HepG2 (cell line): Measurements from ENCODE around the gene AKT3. TPM values are rescaled to one million over a fixed set of nuclear protein-coding genes. Genes with fewer than 3 reads are reported as not detected.

Experiments used
- ATAC-seq: fragments of 200-7000 bp; cut with Tn5 transposase; 3 replicates; pipeline ENCODE4 v1.9.1; 2020; ENCODE audit warnings: mild to moderate bottlenecking, moderate library complexity
- BruUV-seq: library from RNA; stranded (reverse); fragments of 400-500 nt; replicated peaks from 2 replicates; lab custom pipeline; 2021; lab: Mats Ljungman, UMichigan
- CTCF ChIA-PET: fragments of 300-600 bp; formaldehyde crosslinking; extraction: SDS; loops from one replicate; lab custom pipeline; 2021; ENCODE audit warnings: low total read pairs, inconsistent platforms, low intra/inter-chr PET ratio; lab: Yijun Ruan, JAX
- POLR2A ChIA-PET: fragments of 350-600 bp; sonication (Branson Sonifier 250); formaldehyde crosslinking; loops from one replicate; lab custom pipeline; 2020; ENCODE audit warnings: antibody characterized with exemption, inconsistent platforms; lab: Yijun Ruan, JAX
- DNase-seq: peaks from one replicate; pipeline ENCODE4 v3.0.0-alpha.2; 2015; ENCODE audit warnings: low spot score
- FAIRE-seq: peaks from 3 replicates; lab custom pipeline; 2011; peaks lifted over from hg19 to GRCh38; lab: Jason Lieb, UNC
- H2AFZ ChIP-seq: one replicate; pipeline ENCODE4 v1.6.1; 2011; ENCODE audit warnings: low read length, inconsistent platforms
- H3K27ac ChIP-seq: fragments of 300-600 bp; 3 replicates; pipeline ENCODE4 v1.8.0; 2011; ENCODE audit warnings: mixed run types, mild to moderate bottlenecking, mixed read lengths, low read length, inconsistent platforms; ENCODE audit not compliant: insufficient read depth; ENCODE audit errors: extremely low read length
- H3K27me3 ChIP-seq, 2 experiments: fragments of 200-600 bp in 1 of 2; 2 replicates in 1 of 2; 3 replicates in 1 of 2; pipeline versions ENCODE4 v1.6.0 to v1.8.0; 2011; ENCODE audit warnings: low read length in 2 of 2, mild to moderate bottlenecking in 2 of 2, moderate library complexity in 2 of 2, inconsistent platforms in 1 of 2; ENCODE audit not compliant: insufficient read depth in 2 of 2, control insufficient read depth in 1 of 2
- H3K36me3 ChIP-seq, 2 experiments: fragments of 200-600 bp in 1 of 2; replicated peaks in 1 of 2; 2 replicates in 1 of 2; 3 replicates in 1 of 2; pipeline versions ENCODE4 v1.5.1 to v1.8.0; 2011; ENCODE audit warnings: low read length in 2 of 2, inconsistent platforms in 1 of 2; ENCODE audit not compliant: insufficient read depth in 2 of 2, control insufficient read depth in 1 of 2
- H3K4me1 ChIP-seq: 2 replicates; pipeline ENCODE4 v1.5.1; 2012; ENCODE audit warnings: low read length, inconsistent platforms; ENCODE audit not compliant: insufficient read depth
- H3K4me2 ChIP-seq: 2 replicates; pipeline ENCODE4 v1.6.0; 2011; ENCODE audit warnings: low read depth, low read length, inconsistent platforms
- H3K4me3 ChIP-seq, 3 experiments: fragments of 200-600 bp in 1 of 3; sonication (generic), shearing (Covaris generic) in 1 of 3; replicated peaks in 1 of 3; 2 replicates each; pipeline ENCODE4 v1.5.1; 2011 to 2016; ENCODE audit warnings: low read length in 3 of 3, inconsistent platforms in 2 of 3, low read depth in 2 of 3, mild to moderate bottlenecking in 2 of 3, control low read depth in 1 of 3, mixed read lengths in 1 of 3; ENCODE audit not compliant: insufficient read depth in 1 of 3
- H3K79me2 ChIP-seq: one replicate; pipeline ENCODE4 v1.6.1; 2011; ENCODE audit warnings: low read length, inconsistent platforms; ENCODE audit not compliant: insufficient read depth
- H3K9ac ChIP-seq: 2 replicates; pipeline ENCODE4 v1.6.0; 2011; ENCODE audit warnings: mild to moderate bottlenecking, low read depth, low read length, inconsistent platforms; ENCODE audit not compliant: insufficient read depth
- H3K9me3 ChIP-seq: 2 replicates; pipeline ENCODE4 v1.5.1; 2012; ENCODE audit warnings: mild to moderate bottlenecking, low read length
- H4K20me1 ChIP-seq: 2 replicates; pipeline ENCODE4 v1.6.0; 2011; ENCODE audit warnings: inconsistent platforms, mild to moderate bottlenecking, low read length, moderate library complexity; ENCODE audit not compliant: insufficient read depth
- ARID2 ChIP-seq: sonication (generic); formaldehyde crosslinking; IDR thresholded peaks from 2 replicates; pipeline ENCODE4 v1.8.1; 2022; ENCODE audit warnings: mild to moderate bottlenecking, missing genetic modification reagents, borderline replicate concordance
- ARNT ChIP-seq: fragments of 450-650 bp; IDR thresholded peaks from 2 replicates; pipeline ENCODE4 v1.6.1; 2017
- RFXAP ChIP-seq: sonication (generic); formaldehyde crosslinking; IDR thresholded peaks from 2 replicates; pipeline ENCODE4 v1.4.0; 2020; ENCODE audit warnings: missing genetic modification reagents, borderline replicate concordance
- TIGD3 ChIP-seq: sonication (generic); formaldehyde crosslinking; IDR thresholded peaks from 2 replicates; pipeline ENCODE4 v1.5.1; 2020; ENCODE audit warnings: mild to moderate bottlenecking, missing genetic modification reagents, borderline replicate concordance
- ZFP36L1 ChIP-seq: sonication (generic); formaldehyde crosslinking; IDR thresholded peaks from 2 replicates; pipeline ENCODE4 v1.8.0; 2022; ENCODE audit warnings: mild to moderate bottlenecking, missing genetic modification reagents, moderate library complexity
- ZNF639 ChIP-seq: conservative IDR thresholded peaks from 2 replicates; pipeline ENCODE4 v1.6.1; 2018; ENCODE audit warnings: missing genetic modification reagents
- WGBS: methylation state at CpG from one replicate; pipeline ENCODE4 v1.1.6; 2017; ENCODE audit warnings: low lambda C conversion rate; 5-methylcytosine and 5-hydroxymethylcytosine counted together
- in situ Hi-C: cut with HindIII; loops from 2 replicates; pipeline ENCODE4 v1.10.0; 2017; ENCODE audit warnings: low pct_unique_long_range_greater_than_20kb; ENCODE audit not compliant: extremely low pct_ligation_motif_present
- intact Hi-C: fragments of 100-400 bp; cut with micrococcal nuclease; formaldehyde crosslinking; loops from one replicate; pipeline ENCODE4 v1.10.0; 2022; ENCODE audit not compliant: unreplicated experiment
- polyA plus RNA-seq, 8 experiments: library from polyadenylated mRNA; depleted of rRNA in 3 of 8; stranded (reverse) in 7 of 8; unstranded in 1 of 8; fragments of >200 nt; fragmentation: Illumina TruSeq in 4 of 8; extraction: Trizol in 4 of 8; gene quantifications; 2 replicates each; pipeline versions ENCODE4 v1.2.1 to v1.2.3, GENCODE V29; 2011 to 2016; ENCODE audit warnings: low read depth in 4 of 8, missing spikeins in 1 of 8, mixed read lengths in 1 of 8; ENCODE audit not compliant: insufficient read depth in 1 of 8
- total RNA-seq, 5 experiments: library from RNA; depleted of rRNA; stranded (reverse); fragments of >200 nt; fragmentation: Illumina TruSeq; extraction: Trizol; gene quantifications; 2 replicates each; pipeline ENCODE4 v1.2.3, GENCODE V29; 2016; ENCODE audit warnings: low read depth in 1 of 5

AKT3 gene
- total and polyA plus RNA-seq, 2 of the 13 experiments (the other 11 are each of a cell fraction or from before 2014, with no cell fraction given), result 0.07 TPM

GRCh38 chr1:243447844-243448243, 402.2 kb downstream of the AKT3 start (continued):
- TF ChIP-seq TIGD3 (CRISPR knock-in tag), result no peak

- ATAC-seq (no peak), FAIRE-seq (no peak)
- no peak overlapping the region for H2AFZ ChIP-seq
Observed at GRCh38 chr1:243447347-243447746, 402.7 kb downstream of the AKT3 start.

More at GRCh38 chr1:243447347-243447746, 402.7 kb downstream of the AKT3 start:
- H3K4me1 ChIP-seq, result no peaks in the 10 kb centered on the region
- no peak for DNase-seq
- H3K79me2 ChIP-seq, result no peaks in the 10 kb centered on the region
- H3K9ac ChIP-seq, result no peak overlapping the region
- intact Hi-C loops, result no loop called here
- H3K4me3 ChIP-seq, result no peak overlapping the region
- no peaks in the 10 kb centered on the region for H4K20me1 ChIP-seq
- 96% methylated on average over 3 of the region's 3 CpGs for WGBS
- no peaks in the 10 kb centered on the region for H3K36me3 ChIP-seq
- no peaks in the 10 kb centered on the region for H3K27me3 ChIP-seq
- no peak overlapping the region for H3K4me2 ChIP-seq
- no peaks in the 10 kb centered on the region for H3K9me3 ChIP-seq
- in situ Hi-C loops, result no loop called here
- TF ChIP-seq ARNT (no peak), ZNF639 (no peak), ZFP36L1 (no peak), RFXAP (no peak), ARID2 (CRISPR knock-in tag) (no peak)
- CTCF ChIA-PET, result no interaction called here
- POLR2A ChIA-PET, result no interaction called here
- no peak overlapping the region for H3K27ac ChIP-seq
- BruUV-seq, result no TSS peak
